ENCODE measurements around the gene MGAT3.

The MGAT3 gene

GRCh38 chr22:39431821-39432251 is 25.0 kb upstream of the MGAT3 start:
- no peak for TF ChIP-seq CTCF (IDR thresholded peaks at IDR 0.05; ENCODE audit: insufficient read depth, low read depth, low read length, missing control alignments)
- H3K4me3 ChIP-seq (ENCODE audit: low read depth, low read length), result no peak overlapping the region
- DNase-seq (ENCODE audit: low read depth), result no peak

- no peak for TF ChIP-seq CTCF (IDR thresholded peaks at IDR 0.05; ENCODE audit: insufficient read depth, low read depth, low read length, missing control alignments)
- DNase-seq (ENCODE audit: low read depth), result no peak
- H3K4me3 ChIP-seq (ENCODE audit: low read depth, low read length), result no peak overlapping the region
Observed at GRCh38 chr22:39432361-39432811, 24.4 kb upstream of the MGAT3 start.

DNA sequence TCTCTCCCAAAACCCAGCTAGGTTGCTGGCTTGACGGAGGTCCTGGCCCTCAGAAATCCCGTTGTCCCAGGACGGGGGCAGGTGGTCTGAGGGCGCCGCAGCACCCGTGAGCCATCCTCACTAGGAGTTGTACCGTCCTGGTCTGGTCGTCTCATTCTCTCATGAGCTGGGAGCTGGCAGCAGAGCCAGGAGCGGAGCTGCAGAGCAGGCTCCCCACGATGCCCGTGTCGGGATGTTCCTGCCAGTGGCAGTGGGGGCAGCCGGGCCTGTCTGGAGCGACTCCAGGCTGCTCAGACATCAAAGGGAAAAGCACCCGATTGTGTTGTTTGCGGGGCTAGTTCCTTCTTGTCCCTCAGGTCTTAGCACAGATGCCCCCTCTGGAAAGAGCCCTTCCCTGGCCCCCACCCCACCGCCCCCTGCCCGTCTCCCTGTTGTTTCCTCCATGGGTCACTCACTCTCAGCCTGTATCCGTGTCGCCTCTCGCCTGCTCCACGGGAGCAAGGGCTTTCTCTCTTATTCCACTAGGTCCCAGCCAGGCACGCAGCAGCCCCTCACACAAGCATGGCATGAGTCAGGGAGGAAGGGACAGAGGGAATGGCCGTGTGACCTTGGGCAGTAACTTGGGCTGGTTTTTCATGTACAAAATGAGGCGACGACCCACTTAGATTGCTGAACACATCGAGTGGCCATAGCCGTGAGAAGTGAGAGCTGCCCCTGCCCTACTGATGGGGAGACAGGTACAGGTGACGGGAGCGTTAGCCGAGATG is 23.2 kb upstream of the MGAT3 start:
- DNase-seq (ENCODE audit: low read depth), result no peak
- TF ChIP-seq CTCF (IDR thresholded peaks at IDR 0.05; ENCODE audit: insufficient read depth, low read depth, low read length, missing control alignments), result no peak
- H3K4me3 ChIP-seq (ENCODE audit: low read depth, low read length), result no peak overlapping the region

DNA sequence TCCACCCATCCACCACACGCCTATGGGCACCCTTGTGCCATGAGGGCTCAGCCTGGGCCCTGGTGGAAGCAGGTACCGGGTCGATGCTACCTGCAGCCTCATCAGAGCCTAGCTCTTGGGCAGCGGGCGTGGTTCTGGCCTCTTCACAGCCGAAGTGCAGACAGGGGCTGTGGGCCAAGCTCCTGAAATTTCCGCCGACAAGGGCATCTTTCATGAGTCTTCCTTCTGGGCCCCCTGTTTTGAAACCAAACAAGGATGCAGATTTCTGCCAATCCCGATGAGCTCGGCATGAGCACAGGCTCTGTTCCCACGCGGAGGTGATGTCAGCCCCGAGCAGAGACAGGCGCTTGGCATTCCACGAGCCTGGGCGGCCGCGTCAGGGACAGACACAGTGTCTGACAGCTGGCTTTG is 22.6 kb upstream of the MGAT3 start:
- no peak for TF ChIP-seq CTCF (IDR thresholded peaks at IDR 0.05; ENCODE audit: insufficient read depth, low read depth, low read length, missing control alignments)
- H3K4me3 ChIP-seq (ENCODE audit: low read depth, low read length), result no peak overlapping the region
- no peak for DNase-seq (ENCODE audit: low read depth)

- DNase-seq (ENCODE audit: low read depth), result no peak
- no peak overlapping the region for H3K4me3 ChIP-seq (ENCODE audit: low read depth, low read length)
- TF ChIP-seq CTCF (IDR thresholded peaks at IDR 0.05; ENCODE audit: insufficient read depth, low read depth, low read length, missing control alignments), result no peak
Observed at GRCh38 chr22:39434721-39435120, 22.1 kb upstream of the MGAT3 start.

- no peak for TF ChIP-seq CTCF (IDR thresholded peaks at IDR 0.05; ENCODE audit: insufficient read depth, low read depth, low read length, missing control alignments)
- H3K4me3 ChIP-seq (ENCODE audit: low read depth, low read length), result no peak overlapping the region
- DNase-seq (ENCODE audit: low read depth), result no peak
Observed at GRCh38 chr22:39435616-39436015, 21.2 kb upstream of the MGAT3 start.

Measured in GM12865 (cell line).